ENCODE results near the gene HAAO.

- TF ChIP-seq EZH2 (IDR thresholded peaks at IDR 0.05; ENCODE audit: insufficient read depth, poor library complexity, severe bottlenecking) (no peak), EZH2phosphoT487 (IDR thresholded peaks at IDR 0.05; ENCODE audit: insufficient read depth, low read depth) (no peak)
Observed at GRCh38 chr2:42830922-42831574, 38.7 kb upstream of the HAAO start.
